Right kidney (tissue), 1 donor: ENCODE results near the gene NUTF2.
"Not testable (repeated sequence)": the region's sequence is repeated elsewhere in the genome, so short reads cannot be mapped to it uniquely, and the experiment has no call there.

Experiments used
- DNase-seq: peaks from one replicate; pipeline ENCODE4 v3.0.0-alpha.2; 2016

The NUTF2 gene

GRCh38 chr16:67861877-67862276 is 15.1 kb downstream of the NUTF2 start:
- DNase-seq = no peak

DNA sequence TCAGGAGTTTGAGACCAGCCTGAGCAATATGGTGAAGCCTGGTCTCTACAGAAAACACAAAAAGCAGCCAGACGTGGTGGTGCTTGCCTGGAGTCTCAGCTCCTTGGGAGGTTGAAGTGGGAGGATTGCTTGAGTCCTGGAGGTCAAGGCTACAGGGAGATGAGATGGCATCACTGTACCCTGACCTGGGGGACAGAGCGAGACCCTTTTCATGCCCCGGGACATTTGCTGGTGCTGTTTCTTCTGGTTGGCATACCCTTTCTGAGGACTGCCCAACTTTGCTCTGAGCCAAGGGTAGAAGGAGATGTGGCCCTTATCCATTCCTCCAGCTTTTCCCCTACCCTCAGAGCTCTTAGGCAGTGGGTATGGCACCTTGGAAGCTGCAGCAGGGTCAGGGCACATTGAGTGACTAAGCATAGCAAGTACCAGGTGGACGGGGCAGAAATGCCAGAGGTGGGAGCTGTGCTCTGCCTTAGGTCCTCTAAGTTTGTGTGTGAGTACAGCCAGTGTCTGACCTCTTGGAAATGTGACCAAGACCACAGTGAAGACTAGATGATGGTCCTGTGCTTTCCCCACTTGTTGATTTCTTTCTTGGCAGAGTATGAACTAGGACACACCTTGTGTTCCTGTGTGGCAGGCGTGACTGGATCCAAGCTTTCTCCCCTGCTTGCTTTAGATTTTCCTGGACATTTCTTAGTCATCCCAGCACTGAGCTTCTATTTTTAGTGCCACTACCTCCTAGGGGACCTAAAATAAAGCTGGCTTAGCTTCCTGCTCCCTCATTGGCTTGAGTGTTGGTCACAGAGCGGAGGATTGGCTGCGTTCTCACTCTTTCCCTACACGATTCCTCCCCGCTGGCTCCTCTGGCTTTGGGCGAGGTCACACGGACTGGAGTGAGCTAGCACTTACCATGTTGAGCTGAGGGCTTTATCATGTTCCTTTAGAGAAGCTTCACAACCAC is 16.2 kb downstream of the NUTF2 start:
- DNase-seq = no peak

DNA sequence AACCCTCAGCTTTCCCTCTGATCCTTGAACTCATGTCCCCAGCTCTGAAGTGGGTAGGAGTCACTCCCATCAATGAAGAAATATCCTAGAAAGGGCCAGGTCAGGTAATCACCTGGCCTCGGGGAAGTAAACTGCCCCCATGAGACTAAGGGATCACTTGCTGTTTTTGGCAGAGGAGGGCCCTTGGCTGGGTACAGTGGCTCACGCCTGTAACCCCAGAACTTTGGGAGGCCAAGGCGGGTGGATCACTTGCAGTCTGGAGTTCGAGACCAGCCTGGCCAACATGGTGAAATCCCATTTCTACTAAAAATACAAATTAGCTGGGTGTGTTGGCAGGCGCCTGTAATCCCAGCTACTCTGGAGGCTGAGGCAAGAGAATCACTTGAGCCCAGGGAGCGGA is 17.3 kb downstream of the NUTF2 start:
- DNase-seq = not testable (repeated sequence)

DNA sequence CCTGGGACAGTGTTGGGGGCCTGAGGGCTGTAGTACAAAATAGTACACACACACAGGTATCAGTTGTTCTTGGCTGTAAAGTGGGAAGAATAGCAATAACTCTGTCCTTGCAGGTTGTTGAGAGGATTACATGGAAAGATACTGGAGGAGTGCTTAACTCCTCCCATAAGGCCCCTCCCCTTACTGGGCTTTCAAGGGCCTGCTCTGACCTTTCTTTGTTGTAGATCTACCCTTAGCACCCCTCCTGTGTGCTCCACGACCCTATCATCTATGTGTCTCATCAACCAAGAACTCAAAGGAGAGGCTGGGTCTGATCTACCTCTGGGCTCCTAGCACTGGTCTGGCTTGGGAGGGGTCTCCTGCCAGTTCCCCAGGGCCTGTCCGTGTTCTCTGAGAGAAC is 17.9 kb downstream of the NUTF2 start:
- no peak for DNase-seq

GRCh38 chr16:67865318-67865717 is 18.6 kb downstream of the NUTF2 start:
- DNase-seq = no peak

DNA sequence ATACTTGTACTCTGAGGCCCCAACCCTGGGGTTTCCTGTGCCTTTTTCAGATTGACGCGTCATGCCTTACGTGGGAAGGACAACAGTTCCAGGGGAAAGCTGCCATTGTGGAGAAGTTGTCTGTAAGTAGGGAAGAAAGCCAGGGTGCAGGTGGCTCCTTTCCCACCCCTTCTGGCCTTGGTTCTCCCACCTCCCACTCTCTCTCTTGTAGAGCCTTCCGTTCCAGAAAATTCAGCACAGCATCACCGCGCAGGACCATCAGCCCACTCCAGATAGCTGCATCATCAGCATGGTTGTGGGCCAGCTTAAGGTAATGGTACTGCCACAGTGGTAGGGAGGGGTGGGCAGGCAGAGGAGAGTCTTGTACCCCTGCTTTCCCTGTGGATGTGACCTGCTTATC is 21.6 kb downstream of the NUTF2 start:
- DNase-seq = no peak

GRCh38 chr16:67869653-67870052 is 22.9 kb downstream of the NUTF2 start:
- DNase-seq = no peak

DNA sequence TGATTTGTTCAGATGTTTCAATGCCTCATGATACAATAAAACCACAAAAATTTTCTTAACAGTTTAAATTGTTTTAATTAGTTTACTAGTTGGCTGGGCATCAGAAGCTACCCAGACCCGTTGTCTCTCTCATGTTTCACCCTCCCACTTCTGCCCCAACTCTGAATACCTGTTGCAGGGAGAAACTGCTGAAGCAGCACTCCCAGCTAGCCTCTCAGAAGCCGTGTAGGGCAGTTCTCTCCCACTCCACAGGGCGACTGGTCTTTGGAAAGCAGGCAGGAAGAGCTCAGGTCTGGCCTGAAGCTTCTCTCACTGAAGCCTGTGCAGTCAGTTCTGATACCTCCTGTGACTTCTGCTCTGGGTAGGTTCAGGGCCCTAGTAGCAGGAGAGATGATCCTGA is 24.5 kb downstream of the NUTF2 start:
- DNase-seq = no peak

DNA sequence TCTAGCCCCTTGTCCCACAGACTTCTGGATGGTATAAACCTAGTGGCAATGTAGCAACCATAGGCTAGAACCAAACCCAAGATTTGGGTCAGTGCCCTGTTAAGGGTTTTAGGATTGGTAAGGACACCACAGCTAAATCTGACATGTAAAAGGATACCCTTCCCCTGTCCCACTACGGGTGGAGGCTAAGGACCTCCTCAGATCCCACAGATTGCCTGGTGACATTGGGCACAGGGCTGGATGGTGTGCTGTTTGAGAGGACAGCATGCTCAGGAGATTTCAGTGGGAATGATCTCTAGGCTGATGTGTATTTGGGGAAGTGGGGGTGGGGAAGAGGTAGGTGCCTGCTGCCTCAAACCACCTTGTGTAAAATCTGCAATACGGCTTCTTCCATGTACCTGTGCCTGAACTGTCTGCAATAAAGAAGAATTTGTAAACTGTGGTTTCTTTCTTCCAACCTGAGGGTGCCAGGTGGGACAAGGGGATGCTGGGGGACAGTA is 25.4 kb downstream of the NUTF2 start:
- DNase-seq = no peak

DNA sequence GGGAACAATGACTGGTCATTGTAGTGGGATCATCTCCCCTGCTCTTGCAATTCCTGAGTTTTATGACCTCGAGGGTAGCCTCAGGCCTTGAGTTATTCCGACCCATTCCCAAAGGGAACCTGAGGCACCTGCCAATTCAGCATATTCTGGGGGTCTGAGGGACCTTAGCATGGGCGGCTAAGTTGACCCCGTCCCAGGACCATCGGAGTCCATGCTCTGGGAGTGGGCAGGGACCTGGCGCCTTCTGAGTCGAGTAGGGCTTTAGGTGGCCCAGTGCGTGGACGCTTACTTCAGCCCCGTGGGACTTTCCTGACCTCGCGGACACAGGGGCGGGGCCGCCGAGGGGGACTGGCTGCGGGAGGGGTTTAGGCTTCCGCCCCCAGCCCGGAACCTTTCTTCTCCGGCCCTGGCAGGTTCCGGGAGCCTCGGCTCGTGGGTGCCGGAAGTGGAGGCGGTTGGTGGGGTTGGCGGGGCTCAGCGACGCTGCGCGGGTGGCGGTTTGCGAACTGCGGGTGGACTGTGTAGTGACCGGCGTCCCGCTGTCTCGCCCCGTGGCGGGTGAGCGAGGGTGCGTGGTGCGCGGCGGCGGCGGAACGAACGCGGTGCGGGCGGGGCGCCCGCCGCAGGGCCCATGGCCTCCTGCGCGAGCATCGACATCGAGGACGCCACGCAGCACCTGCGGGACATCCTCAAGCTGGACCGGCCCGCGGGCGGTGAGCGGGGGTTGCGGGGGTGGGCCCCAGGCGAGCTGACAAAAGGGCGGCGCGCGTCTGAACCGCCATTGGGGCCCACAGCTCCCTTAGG is 26.1 kb downstream of the NUTF2 start, which contains the start of gene EDC4:
Gene EDC4, plus strand, starts transcription at position 422 of the 804 bp plus-strand sequence. Its CDS starts 210 bp downstream, at position 632.
- DNase-seq = peak; percentile 86

- no peak for DNase-seq
Observed at GRCh38 chr16:67873435-67874370, 27.0 kb downstream of the NUTF2 start.

DNA sequence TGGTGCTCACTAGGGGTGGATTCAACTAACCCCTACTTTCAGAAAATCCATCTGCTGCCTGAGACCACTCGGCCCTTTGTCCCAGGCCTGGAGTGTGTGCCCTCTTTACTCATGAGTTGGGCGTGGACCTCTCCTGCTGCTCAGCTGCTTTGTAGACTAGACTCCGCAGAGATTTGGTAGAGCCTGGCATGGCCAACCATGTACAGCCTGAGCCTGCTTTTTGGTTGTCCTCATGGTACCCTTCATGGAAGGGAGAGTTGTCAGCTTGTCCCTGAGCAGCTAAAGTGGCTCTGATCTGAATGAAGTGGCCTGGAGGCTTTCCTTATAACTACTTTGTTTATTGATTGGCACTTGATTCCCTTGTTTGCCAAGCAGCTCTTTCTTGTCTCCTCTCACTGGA is 27.6 kb downstream of the NUTF2 start:
- no peak for DNase-seq

DNA sequence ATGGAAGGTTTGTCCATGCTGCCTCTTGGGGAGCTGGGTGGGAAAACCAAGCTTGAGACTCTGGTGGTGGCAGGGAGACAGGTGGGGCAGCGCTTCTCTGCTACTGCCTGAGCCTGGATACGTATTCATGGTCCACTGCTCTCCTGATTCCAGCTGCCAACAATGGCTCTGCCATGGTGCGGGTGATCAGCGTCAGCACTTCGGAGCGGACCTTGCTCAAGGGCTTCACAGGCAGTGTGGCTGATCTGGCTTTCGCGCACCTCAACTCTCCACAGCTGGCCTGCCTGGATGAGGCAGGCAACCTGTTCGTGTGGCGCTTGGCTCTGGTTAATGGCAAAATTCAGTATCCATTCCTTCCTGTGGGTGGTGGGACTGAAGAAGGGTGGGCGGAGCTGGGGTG is 30.3 kb downstream of the NUTF2 start:
- no peak for DNase-seq

- no peak for DNase-seq
Observed at GRCh38 chr16:67878232-67878631, 31.5 kb downstream of the NUTF2 start.

DNA sequence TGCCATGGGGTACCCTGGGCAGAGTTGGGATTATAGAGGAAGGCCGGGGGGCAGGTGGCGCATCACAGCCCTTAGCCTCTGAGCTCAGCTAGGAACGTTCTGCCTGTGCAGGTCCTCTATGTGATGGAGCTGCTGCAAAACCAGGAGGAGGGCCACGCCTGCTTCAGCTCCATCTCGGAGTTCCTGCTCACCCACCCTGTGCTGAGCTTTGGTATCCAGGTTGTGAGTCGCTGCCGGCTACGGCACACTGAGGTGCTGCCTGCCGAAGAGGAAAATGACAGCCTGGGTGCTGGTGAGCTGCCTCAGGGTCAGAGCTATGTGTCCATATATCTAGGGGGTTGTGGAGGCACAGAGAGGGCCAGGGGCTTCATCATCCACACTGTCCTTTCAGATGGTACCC is 32.1 kb downstream of the NUTF2 start:
- no peak for DNase-seq

- DNase-seq = no peak
Observed at GRCh38 chr16:67879462-67879861, 32.7 kb downstream of the NUTF2 start.

GRCh38 chr16:67879936-67880335 is 33.2 kb downstream of the NUTF2 start:
- no peak for DNase-seq

DNA sequence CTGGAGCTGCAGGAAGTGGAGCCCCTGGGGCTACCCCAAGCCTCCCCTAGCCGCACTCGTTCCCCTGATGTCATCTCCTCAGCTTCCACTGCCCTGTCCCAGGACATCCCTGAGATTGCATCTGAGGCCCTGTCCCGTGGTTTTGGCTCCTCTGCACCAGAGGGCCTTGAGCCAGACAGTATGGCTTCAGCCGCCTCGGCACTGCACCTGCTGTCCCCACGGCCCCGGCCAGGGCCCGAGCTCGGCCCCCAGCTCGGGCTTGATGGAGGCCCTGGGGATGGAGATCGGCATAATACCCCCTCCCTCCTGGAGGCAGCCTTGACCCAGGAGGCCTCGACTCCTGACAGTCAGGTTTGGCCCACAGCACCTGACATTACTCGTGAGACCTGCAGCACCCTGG is 33.9 kb downstream of the NUTF2 start:
- no peak for DNase-seq

GRCh38 chr16:67881621-67882161 is 35.0 kb downstream of the NUTF2 start:
- DNase-seq = no peak

DNA sequence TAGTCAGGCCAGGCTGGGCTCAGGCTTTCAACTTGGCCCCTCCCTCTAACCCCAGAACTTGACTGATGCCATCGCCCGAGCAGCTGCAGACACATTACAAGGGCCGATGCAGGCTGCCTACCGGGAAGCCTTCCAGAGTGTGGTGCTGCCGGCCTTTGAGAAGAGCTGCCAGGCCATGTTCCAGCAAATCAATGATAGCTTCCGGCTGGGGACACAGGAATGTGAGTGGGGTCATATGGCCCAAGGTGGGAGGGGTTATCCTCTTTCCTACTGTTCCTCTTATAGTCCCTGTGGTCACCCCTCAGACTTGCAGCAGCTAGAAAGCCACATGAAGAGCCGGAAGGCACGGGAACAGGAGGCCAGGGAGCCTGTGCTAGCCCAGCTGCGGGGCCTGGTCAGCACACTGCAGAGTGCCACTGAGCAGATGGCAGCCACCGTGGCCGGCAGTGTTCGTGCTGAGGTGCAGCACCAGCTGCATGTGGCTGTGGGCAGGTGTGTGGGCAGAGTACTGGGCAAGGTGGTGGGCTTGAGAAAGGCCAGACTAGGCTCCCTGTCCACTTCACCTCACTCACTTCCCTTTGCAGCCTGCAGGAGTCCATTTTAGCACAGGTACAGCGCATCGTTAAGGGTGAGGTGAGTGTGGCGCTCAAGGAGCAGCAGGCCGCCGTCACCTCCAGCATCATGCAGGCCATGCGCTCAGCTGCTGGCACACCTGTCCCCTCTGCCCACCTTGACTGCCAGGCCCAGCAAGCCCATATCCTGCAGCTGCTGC is 35.8 kb downstream of the NUTF2 start:
- DNase-seq = no peak
